Lung (tissue), 12 donors: ENCODE data around the gene SIRPG. TPM values are rescaled to one million over a fixed set of nuclear protein-coding genes. Genes with fewer than 3 reads are reported as not detected.

Experiments
- ATAC-seq: fragments of 200-7000 bp; cut with Tn5 transposase; one replicate; pipeline ENCODE4 v1.9.1; 2020; ENCODE audit warnings: moderate number of reproducible peaks; ENCODE audit not compliant: insufficient read depth, low FRiP score
- DNase-seq, 3 donors: peaks; one replicate each; pipeline ENCODE4 v3.0.0-alpha.2; 2013 to 2017
- H3K27ac ChIP-seq, 2 donors: one replicate each; pipeline ENCODE4 v1.5.1; 2013; ENCODE audit warnings: mild to moderate bottlenecking in 2 of 2, moderate library complexity in 2 of 2, control low read depth in 1 of 2, inconsistent platforms in 1 of 2, low read depth in 1 of 2, low read length in 1 of 2
- H3K27me3 ChIP-seq, 3 donors: one replicate each; pipeline ENCODE4 v1.5.1; 2013; ENCODE audit warnings: low read length in 2 of 3; ENCODE audit not compliant: control insufficient read depth in 3 of 3, insufficient read depth in 3 of 3
- H3K36me3 ChIP-seq, 4 donors: one replicate each; pipeline ENCODE4 v1.5.1; 2013; ENCODE audit warnings: low read length in 4 of 4, mild to moderate bottlenecking in 1 of 4, moderate library complexity in 1 of 4; ENCODE audit not compliant: control insufficient read depth in 4 of 4, insufficient read depth in 4 of 4
- H3K4me1 ChIP-seq, 5 donors: one replicate each; pipeline ENCODE4 v1.5.1; 2013; ENCODE audit warnings: low read length in 5 of 5, mild to moderate bottlenecking in 2 of 5, moderate library complexity in 1 of 5; ENCODE audit not compliant: control insufficient read depth in 5 of 5, insufficient read depth in 5 of 5
- H3K4me3 ChIP-seq: one replicate; pipeline ENCODE4 v1.5.1; 2013; ENCODE audit warnings: mild to moderate bottlenecking, control low read depth, moderate library complexity
- H3K9ac ChIP-seq, 2 donors: one replicate each; pipeline ENCODE4 v1.5.1; 2013; ENCODE audit warnings: low read length in 2 of 2, control low read depth in 1 of 2; ENCODE audit not compliant: insufficient read depth in 1 of 2
- H3K9me3 ChIP-seq, 4 donors: one replicate each; pipeline ENCODE4 v1.5.1; 2013; ENCODE audit warnings: low read length in 3 of 4, mild to moderate bottlenecking in 1 of 4, moderate library complexity in 1 of 4; ENCODE audit not compliant: control insufficient read depth in 4 of 4, insufficient read depth in 3 of 4
- CTCF ChIP-seq: IDR thresholded peaks from 2 replicates; pipeline ENCODE4 v1.5.1; 2012; ENCODE audit warnings: mild to moderate bottlenecking; ENCODE audit errors: control extremely low read depth, extremely low read depth
- WGBS, 2 donors: extraction: QIAGEN DNeasy Blood & Tissue Kit; methylation state at CpG; one replicate each; pipeline ENCODE4 v1.1.7; 2013; 5-methylcytosine and 5-hydroxymethylcytosine counted together
- polyA plus RNA-seq, 2 donors: library from polyadenylated mRNA; stranded (reverse); fragments of 200-250 nt; gene quantifications; one replicate each; pipeline ENCODE4 v1.2.1, GENCODE V29; 2013
- total RNA-seq, 2 donors: library from RNA; depleted of rRNA in 1 of 2; stranded (reverse); fragments of >200 nt in 1 of 2; gene quantifications; one replicate each; pipeline ENCODE4 v1.2.1, GENCODE V29; 2014 to 2021
- donor health status: control.
- donor health status: control.
- donor health status: Bipolar disorder and iron deficiency.
- donor health status: healthy.
- donor health status: DM: yes; HTN: yes; CAD: no.

SIRPG gene
- total and polyA plus RNA-seq, 4 donors: 0.28 to 1.8 (median 0.76) TPM

- 57 to 65% methylated on average over 9 of the region's 9 CpGs for WGBS, 2 donors
Measured at GRCh38 chr20:1631309-1632151, 26.0 kb downstream of the SIRPG start.

GRCh38 chr20:1630186-1630585 lies 27.4 kb downstream of the SIRPG start:
- Histone ChIP-seq H3K4me3 (no peak overlapping the region), H3K27me3 (peaks cover 0 to 15% (median 0%) of the 10 kb centered on the region in 3 donors), H3K9ac (no peak overlapping the region), H3K27ac (no peak overlapping the region), H3K36me3 (no peaks in the 10 kb centered on the region), H3K4me1 (peaks cover 0 to 4% (median 0%) of the 10 kb centered on the region in 5 donors), H3K9me3 (no peaks in the 10 kb centered on the region)
- DNase-seq (no peak), ATAC-seq (no peak)
- no peak for TF ChIP-seq CTCF
- 94% methylated on average over 5 of the region's 5 CpGs for WGBS, 2 donors

More at GRCh38 chr20:1631309-1632151, 26.0 kb downstream of the SIRPG start:
- TF ChIP-seq CTCF: no peak
- DNase-seq (no peak), ATAC-seq (no peak)
- Histone ChIP-seq H3K36me3 (no peaks in the 10 kb centered on the region), H3K27ac (no peak overlapping the region), H3K4me1 (peaks cover 0 to 3% (median 0%) of the 10 kb centered on the region in 5 donors), H3K9ac (no peak overlapping the region), H3K4me3 (no peak overlapping the region), H3K9me3 (no peaks in the 10 kb centered on the region), H3K27me3 (peaks cover 0 to 15% (median 0%) of the 10 kb centered on the region in 3 donors)

- ATAC-seq (no peak), DNase-seq (no peak)
- 63 to 75% methylated on average over 5 of the region's 5 CpGs for WGBS, 2 donors
- Histone ChIP-seq H3K36me3 (no peaks in the 10 kb centered on the region), H3K4me1 (peaks cover 0 to 4% (median 0%) of the 10 kb centered on the region in 5 donors), H3K4me3 (no peak overlapping the region), H3K27me3 (peaks cover 0 to 15% (median 0%) of the 10 kb centered on the region in 3 donors), H3K9ac (no peak overlapping the region), H3K9me3 (no peaks in the 10 kb centered on the region), H3K27ac (no peak overlapping the region)
- no peak for TF ChIP-seq CTCF
Measured at GRCh38 chr20:1629321-1629720, 28.3 kb downstream of the SIRPG start.
